HEK293 (cell line): Measurements from ENCODE around the gene SELENOW.

Source experiments
- IKZF3 ChIP-seq: fragments of 450-650 bp; IDR thresholded peaks from 2 replicates; pipeline ENCODE4 v1.5.0; 2018; ENCODE audit warnings: missing biosample characterization, mild to moderate bottlenecking, missing genetic modification characterization, moderate library complexity
- SETDB1 ChIP-seq: IDR thresholded peaks from one replicate; pipeline ENCODE4 v1.6.1; 2017; ENCODE audit warnings: mild to moderate bottlenecking, low read length, moderate library complexity, mixed read lengths; ENCODE audit not compliant: insufficient read length
- SP2 ChIP-seq: fragments of 450-650 bp; formaldehyde crosslinking; IDR thresholded peaks from 2 replicates; pipeline ENCODE4 v1.5.1; 2016; ENCODE audit warnings: missing biosample characterization, missing genetic modification characterization
- ZBTB7A ChIP-seq: fragments of 450-650 bp; formaldehyde crosslinking; IDR thresholded peaks from 2 replicates; pipeline ENCODE4 v1.5.1; 2016; ENCODE audit warnings: low read depth, missing biosample characterization, missing genetic modification characterization
- ZNF138 ChIP-seq: fragments of 450-650 bp; formaldehyde crosslinking; IDR thresholded peaks from 2 replicates; pipeline ENCODE4 v1.5.1; 2016; ENCODE audit warnings: missing biosample characterization, missing genetic modification characterization, borderline replicate concordance
- ZNF596 ChIP-seq: fragments of 450-650 bp; IDR thresholded peaks from 2 replicates; pipeline ENCODE4 v1.5.0; 2018; ENCODE audit warnings: missing biosample characterization, mild to moderate bottlenecking, missing genetic modification characterization, moderate library complexity
- ZNF670 ChIP-seq: fragments of 450-650 bp; formaldehyde crosslinking; IDR thresholded peaks from 2 replicates; pipeline ENCODE4 v1.5.1; 2016; ENCODE audit warnings: missing biosample characterization, missing genetic modification characterization, low read depth
- ZNF785 ChIP-seq: fragments of 450-650 bp; formaldehyde crosslinking; IDR thresholded peaks from 2 replicates; pipeline ENCODE4 v1.5.1; 2016; ENCODE audit warnings: missing biosample characterization, missing genetic modification characterization
- TF ChIP-seq, protein P1 (sequence below): fragments of 450-650 bp; formaldehyde crosslinking; IDR thresholded peaks from 2 replicates; pipeline ENCODE4 v1.5.1; 2016; ENCODE audit warnings: missing biosample characterization, missing genetic modification characterization
- TF ChIP-seq, protein P2 (sequence below): fragments of 450-650 bp; formaldehyde crosslinking; IDR thresholded peaks from 2 replicates; pipeline ENCODE4 v1.5.1; 2016; ENCODE audit warnings: missing biosample characterization, missing genetic modification characterization
- TF ChIP-seq, protein P3 (sequence below): fragments of 450-650 bp; formaldehyde crosslinking; IDR thresholded peaks from 2 replicates; pipeline ENCODE4 v1.5.1; 2017; ENCODE audit warnings: missing biosample characterization, missing genetic modification characterization

DNA sequence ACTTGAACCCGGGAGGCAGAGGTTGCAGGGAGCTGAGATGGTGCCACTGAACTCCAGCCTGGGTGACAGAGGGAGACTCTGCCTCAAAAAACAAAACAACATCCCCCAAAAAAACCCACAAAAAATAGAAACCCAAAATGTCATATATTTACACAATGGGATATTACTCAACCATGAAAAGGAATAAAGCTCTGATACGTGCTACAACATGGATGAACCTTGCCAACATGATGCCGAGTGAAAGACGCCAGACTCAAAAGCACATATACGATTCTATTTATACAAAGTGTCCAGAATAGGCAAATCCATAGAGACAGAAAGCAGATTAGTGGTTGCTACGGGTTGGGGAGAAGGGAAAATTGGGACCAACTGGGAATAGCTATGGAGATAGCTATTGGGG lies 27.9 kb downstream of the SELENOW start:
- TF ChIP-seq, protein P1, sequence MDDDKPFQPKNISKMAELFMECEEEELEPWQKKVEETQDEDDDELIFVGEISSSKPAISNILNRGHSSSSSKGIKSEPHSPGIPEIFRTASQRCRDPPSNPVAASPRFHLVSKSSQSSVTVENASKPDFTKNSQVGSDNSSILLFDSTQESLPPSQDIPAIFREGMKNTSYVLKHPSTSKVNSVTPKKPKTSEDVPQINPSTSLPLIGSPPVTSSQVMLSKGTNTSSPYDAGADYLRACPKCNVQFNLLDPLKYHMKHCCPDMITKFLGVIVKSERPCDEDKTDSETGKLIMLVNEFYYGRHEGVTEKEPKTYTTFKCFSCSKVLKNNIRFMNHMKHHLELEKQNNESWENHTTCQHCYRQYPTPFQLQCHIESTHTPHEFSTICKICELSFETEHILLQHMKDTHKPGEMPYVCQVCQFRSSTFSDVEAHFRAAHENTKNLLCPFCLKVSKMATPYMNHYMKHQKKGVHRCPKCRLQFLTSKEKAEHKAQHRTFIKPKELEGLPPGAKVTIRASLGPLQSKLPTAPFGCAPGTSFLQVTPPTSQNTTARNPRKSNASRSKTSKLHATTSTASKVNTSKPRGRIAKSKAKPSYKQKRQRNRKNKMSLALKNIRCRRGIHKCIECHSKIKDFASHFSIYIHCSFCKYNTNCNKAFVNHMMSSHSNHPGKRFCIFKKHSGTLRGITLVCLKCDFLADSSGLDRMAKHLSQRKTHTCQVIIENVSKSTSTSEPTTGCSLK (tag by site-specific recombination), result no peak
- TF ChIP-seq ZNF138 (tag by site-specific recombination) (no peak), IKZF3 (no peak), SETDB1 (no peak), ZNF596 (tag by site-specific recombination) (no peak), SP2 (tag by site-specific recombination) (no peak), ZNF670 (no peak), ZNF785 (no peak), ZBTB7A (no peak)
- TF ChIP-seq, protein P2, sequence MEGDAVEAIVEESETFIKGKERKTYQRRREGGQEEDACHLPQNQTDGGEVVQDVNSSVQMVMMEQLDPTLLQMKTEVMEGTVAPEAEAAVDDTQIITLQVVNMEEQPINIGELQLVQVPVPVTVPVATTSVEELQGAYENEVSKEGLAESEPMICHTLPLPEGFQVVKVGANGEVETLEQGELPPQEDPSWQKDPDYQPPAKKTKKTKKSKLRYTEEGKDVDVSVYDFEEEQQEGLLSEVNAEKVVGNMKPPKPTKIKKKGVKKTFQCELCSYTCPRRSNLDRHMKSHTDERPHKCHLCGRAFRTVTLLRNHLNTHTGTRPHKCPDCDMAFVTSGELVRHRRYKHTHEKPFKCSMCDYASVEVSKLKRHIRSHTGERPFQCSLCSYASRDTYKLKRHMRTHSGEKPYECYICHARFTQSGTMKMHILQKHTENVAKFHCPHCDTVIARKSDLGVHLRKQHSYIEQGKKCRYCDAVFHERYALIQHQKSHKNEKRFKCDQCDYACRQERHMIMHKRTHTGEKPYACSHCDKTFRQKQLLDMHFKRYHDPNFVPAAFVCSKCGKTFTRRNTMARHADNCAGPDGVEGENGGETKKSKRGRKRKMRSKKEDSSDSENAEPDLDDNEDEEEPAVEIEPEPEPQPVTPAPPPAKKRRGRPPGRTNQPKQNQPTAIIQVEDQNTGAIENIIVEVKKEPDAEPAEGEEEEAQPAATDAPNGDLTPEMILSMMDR, result no peak
- TF ChIP-seq, protein P3, sequence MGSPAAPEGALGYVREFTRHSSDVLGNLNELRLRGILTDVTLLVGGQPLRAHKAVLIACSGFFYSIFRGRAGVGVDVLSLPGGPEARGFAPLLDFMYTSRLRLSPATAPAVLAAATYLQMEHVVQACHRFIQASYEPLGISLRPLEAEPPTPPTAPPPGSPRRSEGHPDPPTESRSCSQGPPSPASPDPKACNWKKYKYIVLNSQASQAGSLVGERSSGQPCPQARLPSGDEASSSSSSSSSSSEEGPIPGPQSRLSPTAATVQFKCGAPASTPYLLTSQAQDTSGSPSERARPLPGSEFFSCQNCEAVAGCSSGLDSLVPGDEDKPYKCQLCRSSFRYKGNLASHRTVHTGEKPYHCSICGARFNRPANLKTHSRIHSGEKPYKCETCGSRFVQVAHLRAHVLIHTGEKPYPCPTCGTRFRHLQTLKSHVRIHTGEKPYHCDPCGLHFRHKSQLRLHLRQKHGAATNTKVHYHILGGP (tag by site-specific recombination), result no peak
